NT2/D1 (cell line): ENCODE data around the gene ZNF71.
"Not testable (repeated sequence)": the region's sequence is repeated elsewhere in the genome, so short reads cannot be mapped to it uniquely, and the experiment has no call there.

Experiments
- DNase-seq: peaks from one replicate; pipeline ENCODE4 v3.0.0-alpha.2; 2011; ENCODE audit warnings: low read depth, low spot score
- H3K27me3 ChIP-seq: 2 replicates; pipeline ENCODE4 v1.6.0; 2011; ENCODE audit warnings: mild to moderate bottlenecking; ENCODE audit not compliant: insufficient read length, insufficient read depth
- H3K36me3 ChIP-seq: 2 replicates; pipeline ENCODE4 v1.6.1; 2011; ENCODE audit warnings: mild to moderate bottlenecking, low read length, mixed read lengths; ENCODE audit not compliant: insufficient read depth, insufficient read length
- H3K4me1 ChIP-seq: 2 replicates; pipeline ENCODE4 v1.5.1; 2011; ENCODE audit not compliant: insufficient read depth, insufficient read length
- H3K4me3 ChIP-seq: 2 replicates; pipeline ENCODE4 v1.5.1; 2011; ENCODE audit warnings: low read depth; ENCODE audit not compliant: insufficient read length
- H3K9ac ChIP-seq: 2 replicates; pipeline ENCODE4 v1.6.0; 2011; ENCODE audit warnings: low read depth; ENCODE audit not compliant: insufficient read length
- H3K9me3 ChIP-seq: 2 replicates; pipeline ENCODE4 v1.5.1; 2011; ENCODE audit warnings: mild to moderate bottlenecking, low read length; ENCODE audit not compliant: insufficient read depth
- SUZ12 ChIP-seq: IDR thresholded peaks from 2 replicates; pipeline ENCODE4 v1.6.1; 2011; ENCODE audit not compliant: insufficient read length, insufficient read depth; ENCODE audit errors: extremely low read depth
- YY1 ChIP-seq: IDR thresholded peaks from 2 replicates; pipeline ENCODE4 v1.6.1; 2011; ENCODE audit not compliant: insufficient read length, insufficient read depth
- ZNF274 ChIP-seq: IDR thresholded peaks from 2 replicates; pipeline ENCODE4 v1.6.1; 2011; ENCODE audit warnings: mild to moderate bottlenecking, low read depth, low read length

ZNF71 gene

DNA sequence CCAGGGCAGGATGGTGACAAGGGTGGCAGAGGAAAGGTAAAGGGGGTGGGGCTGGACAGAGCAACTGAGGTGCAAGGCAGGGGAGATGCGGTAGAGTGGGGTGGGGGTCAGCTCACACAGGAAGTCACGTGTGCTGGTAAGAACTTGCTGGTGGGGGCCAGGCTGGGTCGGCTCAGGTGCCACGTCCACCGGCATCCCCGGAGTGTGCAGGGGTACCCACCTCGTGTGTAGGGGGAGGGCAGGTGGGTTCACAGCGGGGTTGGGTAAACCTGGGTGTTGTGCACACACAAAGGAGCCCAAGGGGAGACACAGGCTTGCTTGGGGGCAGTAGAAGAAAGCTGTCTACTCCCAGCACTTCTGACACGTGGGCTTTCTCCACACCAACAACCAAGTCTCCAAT lies 73.6 kb downstream of the ZNF71 start:
- Histone ChIP-seq H3K4me1 (peaks cover 6% of the 10 kb centered on the region), H3K4me3 (no peak overlapping the region), H3K27me3 (no peaks in the 10 kb centered on the region), H3K9ac (no peak overlapping the region), H3K36me3 (peaks cover 11% of the 10 kb centered on the region), H3K9me3 (no peaks in the 10 kb centered on the region)
- TF ChIP-seq ZNF274, result no peak
- TF ChIP-seq YY1, result no peak
- TF ChIP-seq SUZ12, result no peak
- DNase-seq, result no peak

DNA sequence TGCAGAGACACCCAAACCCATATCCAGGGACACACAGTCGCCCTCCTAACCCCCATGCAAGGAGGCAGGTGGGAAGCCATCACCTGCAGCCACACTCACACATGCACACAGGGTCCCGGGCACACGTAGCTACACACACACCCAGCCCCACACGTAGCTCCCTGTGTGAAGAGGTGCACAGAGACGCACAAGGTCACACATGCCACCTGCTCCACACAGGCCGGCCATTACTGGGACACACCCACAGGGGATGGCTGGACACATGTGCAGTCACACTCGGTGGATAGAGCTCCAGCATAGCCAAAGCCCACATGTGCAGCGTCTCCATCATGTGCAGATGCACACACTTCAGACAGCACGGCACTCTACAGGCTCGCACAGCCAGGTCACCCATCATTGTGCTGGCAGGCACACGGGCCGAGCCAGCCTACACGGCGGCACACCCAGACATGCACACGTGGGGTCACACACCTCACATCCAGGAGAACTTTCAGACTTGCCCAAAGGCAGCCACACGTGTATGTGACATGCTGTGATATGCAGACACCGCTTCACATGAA lies 75.4 kb downstream of the ZNF71 start:
- no peak for DNase-seq
- peak overlapping the region; percentile 88 for H3K9ac ChIP-seq
- peak overlapping the region; percentile 71 for H3K4me3 ChIP-seq
- no peaks in the 10 kb centered on the region for H3K9me3 ChIP-seq
- peaks cover 6% of the 10 kb centered on the region for H3K4me1 ChIP-seq
- H3K36me3 ChIP-seq, result no peaks in the 10 kb centered on the region
- TF ChIP-seq SUZ12, result no peak
- H3K27me3 ChIP-seq, result no peaks in the 10 kb centered on the region

DNA sequence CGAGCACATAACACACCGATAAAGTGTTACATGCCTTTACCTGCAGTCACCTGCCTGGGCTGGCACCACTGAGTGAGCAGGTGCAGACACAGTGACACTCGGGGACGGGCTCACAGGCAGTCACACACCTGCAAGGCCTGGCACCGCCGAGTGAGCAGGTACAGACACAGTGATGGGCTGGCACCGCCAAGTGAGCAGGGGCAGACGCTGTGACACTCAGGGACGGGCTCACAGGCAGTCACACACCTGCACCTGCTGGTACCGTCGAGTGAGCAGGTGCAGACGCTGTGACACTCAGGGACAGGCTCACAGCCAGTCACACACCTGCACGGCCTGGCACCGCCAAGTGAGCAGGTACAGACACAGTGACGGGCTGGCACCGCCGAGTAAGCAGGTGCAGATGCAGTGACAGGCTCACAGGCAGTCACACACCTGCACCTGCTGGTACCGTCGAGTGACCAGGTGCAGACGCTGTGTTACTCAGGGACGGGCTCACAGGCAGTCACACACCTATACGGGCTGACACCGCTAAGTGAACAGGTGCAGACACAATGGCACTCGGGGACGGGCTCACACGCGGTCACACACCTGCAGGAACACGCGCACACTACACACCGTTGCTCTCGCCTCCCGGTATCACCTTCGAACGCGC lies 76.0 kb downstream of the ZNF71 start:
- DNase-seq, result no peak
- TF ChIP-seq YY1, result no peak
- TF ChIP-seq SUZ12, result no peak
- TF ChIP-seq ZNF274, result no peak
- H3K4me3 ChIP-seq, result peak overlapping the region; percentile 71

DNA sequence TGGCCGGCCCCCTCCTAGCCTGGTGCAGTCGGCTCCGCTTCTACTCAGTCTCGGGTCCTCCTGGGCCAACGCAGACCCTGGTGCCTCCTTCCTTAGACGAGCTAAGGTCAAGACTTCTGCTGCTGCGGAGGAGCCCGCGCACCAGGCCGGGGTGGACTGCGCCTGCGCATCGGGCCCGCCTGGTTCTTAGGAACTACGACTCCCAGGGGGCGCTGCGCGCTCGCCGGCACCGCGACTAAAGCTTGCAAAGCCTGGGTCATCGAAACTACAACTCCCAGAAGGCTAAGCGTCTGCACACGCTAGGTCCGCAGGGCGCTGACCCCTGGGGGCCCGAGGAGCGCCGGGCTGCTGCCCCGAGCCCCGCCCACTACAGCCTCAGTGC lies 76.5 kb downstream of the ZNF71 start, which contains the start of gene ZNF835:
Gene ZNF835 (minus strand): TSS at position 145 of the 382 bp plus-strand sequence. CDS start 6,559 bp downstream, outside the sequence.
- Histone ChIP-seq H3K9me3 (no peaks in the 10 kb centered on the region), H3K27me3 (no peaks in the 10 kb centered on the region), H3K9ac (peak within 1 kb of the TSS; percentile 88), H3K4me1 (peaks cover 6% of the 10 kb centered on the region), H3K4me3 (peak within 1 kb of the TSS; percentile 71), H3K36me3 (no peaks in the 10 kb centered on the region)
- DNase-seq, result peak; percentile 96
- TF ChIP-seq ZNF274 (no peak), SUZ12 (no peak), YY1 (no peak)

More for the DNA sequence above, 76.0 kb downstream of the ZNF71 start:
- Histone ChIP-seq H3K9ac (peak overlapping the region; percentile 88), H3K27me3 (no peaks in the 10 kb centered on the region), H3K4me1 (peaks cover 6% of the 10 kb centered on the region), H3K36me3 (no peaks in the 10 kb centered on the region), H3K9me3 (no peaks in the 10 kb centered on the region)

DNA sequence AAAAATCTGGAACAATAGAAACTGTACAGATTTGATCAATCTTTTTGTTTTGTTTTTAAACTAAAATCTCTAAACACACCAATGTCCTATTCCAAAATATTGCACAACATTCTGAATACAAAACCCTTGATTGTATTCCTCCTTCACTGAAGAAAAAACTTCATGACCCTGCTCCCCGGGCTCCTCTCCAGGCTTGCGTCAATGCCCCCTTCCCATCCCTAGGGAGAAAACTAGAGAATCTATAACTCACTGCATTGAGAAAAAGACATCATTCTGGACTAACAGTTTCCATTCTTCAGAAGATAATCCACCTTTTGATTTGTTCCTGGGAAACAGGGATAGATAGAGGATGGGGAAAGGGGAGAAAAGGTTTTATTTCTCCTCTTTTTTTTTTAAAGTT lies 77.5 kb downstream of the ZNF71 start:
- H3K4me1 ChIP-seq, H3K9ac ChIP-seq, H3K4me3 ChIP-seq, H3K36me3 ChIP-seq, DNase-seq, H3K27me3 ChIP-seq, H3K9me3 ChIP-seq: not testable (repeated sequence)
